ENCODE results near the gene DDX24.
A peak's percentile ranks its signal among the peaks of the same experiment; 100 is the strongest.

The DDX24 gene

GRCh38 chr14:94048691-94049624, 32.0 kb downstream of the DDX24 start:
- no peak for DNase-seq (ENCODE audit: low read depth in 2 of 2)

- no peak for DNase-seq (ENCODE audit: low read depth in 2 of 2)
Observed at GRCh38 chr14:94047581-94047980, 33.4 kb downstream of the DDX24 start.

GRCh38 chr14:94046696-94047250, 34.2 kb downstream of the DDX24 start:
- no peak for DNase-seq (ENCODE audit: low read depth in 2 of 2)

- DNase-seq (ENCODE audit: low read depth in 2 of 2), result no peak
Observed at GRCh38 chr14:94045563-94046345, 35.2 kb downstream of the DDX24 start.

GRCh38 chr14:94045101-94045500, 35.9 kb downstream of the DDX24 start:
- DNase-seq (ENCODE audit: low read depth in 2 of 2), result no peak

GRCh38 chr14:94044476-94045091, 36.4 kb downstream of the DDX24 start:
- no peak for DNase-seq (ENCODE audit: low read depth in 2 of 2)

- no peak for DNase-seq (ENCODE audit: low read depth in 2 of 2)
Observed at GRCh38 chr14:94043756-94044475, 37.1 kb downstream of the DDX24 start.

- no peak for DNase-seq (ENCODE audit: low read depth in 2 of 2)
Observed at GRCh38 chr14:94043111-94043755, 37.8 kb downstream of the DDX24 start.

- no peak for DNase-seq (ENCODE audit: low read depth in 2 of 2)
Observed at GRCh38 chr14:94042433-94043091, 38.4 kb downstream of the DDX24 start.

- DNase-seq (ENCODE audit: low read depth in 2 of 2), result no peak
Observed at GRCh38 chr14:94041551-94042346, 39.3 kb downstream of the DDX24 start.

- no peak for DNase-seq (ENCODE audit: low read depth in 2 of 2)
Observed at GRCh38 chr14:94040796-94041195, 40.2 kb downstream of the DDX24 start.

GRCh38 chr14:94040247-94040646, 40.8 kb downstream of the DDX24 start:
- DNase-seq (ENCODE audit: low read depth in 2 of 2), result no peak

GRCh38 chr14:94038921-94039629, 41.9 kb downstream of the DDX24 start:
- no peak for DNase-seq (ENCODE audit: low read depth in 2 of 2)

GRCh38 chr14:94038510-94038909, 42.5 kb downstream of the DDX24 start:
- DNase-seq (ENCODE audit: low read depth in 2 of 2), result no peak

- DNase-seq (ENCODE audit: low read depth in 2 of 2), result no peak
Observed at GRCh38 chr14:94037954-94038353, 43.0 kb downstream of the DDX24 start.

- peak; percentile 52 to 59 for DNase-seq (ENCODE audit: low read depth in 2 of 2)
Observed at GRCh38 chr14:94036313-94037167, 44.5 kb downstream of the DDX24 start.

- no peak for DNase-seq (ENCODE audit: low read depth in 2 of 2)
Observed at GRCh38 chr14:94034886-94035285, 46.1 kb downstream of the DDX24 start.

GRCh38 chr14:94031883-94032279, 49.1 kb downstream of the DDX24 start:
- no peak for DNase-seq (ENCODE audit: low read depth in 2 of 2)
